ENCODE measurements around the gene FES. TPM values are rescaled to one million over a fixed set of nuclear protein-coding genes. Genes with fewer than 3 reads are reported as not detected.

Gene FES
- total and polyA plus RNA-seq, 2 of the 13 experiments (the other 11 are each of a cell fraction or from before 2014, with no cell fraction given) = 4.0 to 9.5 TPM

DNA sequence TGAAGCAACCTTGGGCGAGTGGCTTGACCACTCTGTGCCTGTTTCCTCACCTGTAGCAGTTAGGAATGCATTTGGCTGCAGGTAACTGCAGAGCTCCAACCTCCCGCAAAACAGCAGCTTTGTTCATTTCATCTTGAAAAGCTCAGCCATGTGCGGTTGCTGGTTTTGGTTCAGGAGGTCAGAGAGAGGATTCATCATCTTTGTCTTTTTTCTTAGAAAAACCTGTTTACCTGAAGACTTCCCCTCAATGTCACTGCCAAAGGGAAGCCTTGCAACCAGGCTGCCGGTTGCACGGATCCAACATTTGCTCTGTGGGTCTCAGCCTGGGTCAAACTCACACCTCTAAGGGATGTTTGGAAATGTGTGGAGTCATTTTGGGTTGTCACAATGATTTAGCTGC, 32.4 kb upstream of the FES start:
- intact Hi-C loops (cut with micrococcal nuclease; ENCODE audit: unreplicated experiment) = no loop called here
- no TSS peak for BruUV-seq (replicated peaks)
- H3K4me1 ChIP-seq (ENCODE audit: insufficient read depth, low read length) = peaks cover 23% of the 10 kb centered on the region
- H3K36me3 ChIP-seq (replicated peaks in 1 of 2; ENCODE audit: control insufficient read depth in 1 of 2, insufficient read depth in 2 of 2, low read length in 2 of 2) = no peaks in the 10 kb centered on the region
- peaks cover 2 to 16% of the 10 kb centered on the region in 2 experiments; a peak in 4 of 5 replicates for H3K27me3 ChIP-seq (ENCODE audit: control insufficient read depth in 1 of 2, insufficient read depth in 2 of 2, low read length in 2 of 2)
- H3K9me3 ChIP-seq (ENCODE audit: low read length) = no peaks in the 10 kb centered on the region
- H3K4me3 ChIP-seq (replicated peaks in 1 of 3; ENCODE audit: insufficient read depth in 1 of 3, low read depth in 2 of 3, low read length in 3 of 3) = no peak overlapping the region
- WGBS (ENCODE audit: low lambda C conversion rate) = 11% methylated on average over 5 of the region's 5 CpGs
- ATAC-seq (no peak), FAIRE-seq (no peak), DNase-seq (ENCODE audit: low spot score) (no peak)
- no peak overlapping the region for H3K27ac ChIP-seq (ENCODE audit: extremely low read length, insufficient read depth, low read length)
- no peak overlapping the region for H3K9ac ChIP-seq (ENCODE audit: insufficient read depth, low read depth, low read length)
- no peak overlapping the region for H3K4me2 ChIP-seq (ENCODE audit: low read depth, low read length)
- ChIA-PET CTCF (ENCODE audit: low intra/inter-chr PET ratio, low total read pairs) (no interaction called here), POLR2A (interaction anchor here (0.6 kb wide), 1 partner anchor 13 kb away, joined by 3 read pairs; no protein-coding TSS in a partner anchor)
- H4K20me1 ChIP-seq (ENCODE audit: insufficient read depth, low read length) = no peaks in the 10 kb centered on the region
- no peak overlapping the region for H2AFZ ChIP-seq (ENCODE audit: low read length)
- no peaks in the 10 kb centered on the region for H3K79me2 ChIP-seq (ENCODE audit: insufficient read depth, low read length)
- in situ Hi-C loops (cut with HindIII; ENCODE audit: extremely low pct_ligation_motif_present, low pct_unique_long_range_greater_than_20kb) = no loop called here
- TF ChIP-seq ATM (IDR thresholded peaks at IDR 0.05; ENCODE audit: borderline replicate concordance) (no peak), ZFP62 (CRISPR knock-in tag; IDR thresholded peaks at IDR 0.05) (no peak), NR1H2 (CRISPR knock-in tag; IDR thresholded peaks at IDR 0.05; ENCODE audit: borderline replicate concordance, low read depth) (no peak), ZNF224 (CRISPR knock-in tag; IDR thresholded peaks at IDR 0.05) (no peak), ZBTB3 (CRISPR knock-in tag; IDR thresholded peaks at IDR 0.05; ENCODE audit: borderline replicate concordance, low read depth) (no peak), SIX1 (CRISPR knock-in tag; IDR thresholded peaks at IDR 0.05; ENCODE audit: borderline replicate concordance) (no peak), ZNF460 (CRISPR knock-in tag; IDR thresholded peaks at IDR 0.05; ENCODE audit: borderline replicate concordance) (no peak), KDM5A (IDR thresholded peaks at IDR 0.05; ENCODE audit: borderline replicate concordance, low read length) (no peak)
- TF ChIP-seq, protein P1, sequence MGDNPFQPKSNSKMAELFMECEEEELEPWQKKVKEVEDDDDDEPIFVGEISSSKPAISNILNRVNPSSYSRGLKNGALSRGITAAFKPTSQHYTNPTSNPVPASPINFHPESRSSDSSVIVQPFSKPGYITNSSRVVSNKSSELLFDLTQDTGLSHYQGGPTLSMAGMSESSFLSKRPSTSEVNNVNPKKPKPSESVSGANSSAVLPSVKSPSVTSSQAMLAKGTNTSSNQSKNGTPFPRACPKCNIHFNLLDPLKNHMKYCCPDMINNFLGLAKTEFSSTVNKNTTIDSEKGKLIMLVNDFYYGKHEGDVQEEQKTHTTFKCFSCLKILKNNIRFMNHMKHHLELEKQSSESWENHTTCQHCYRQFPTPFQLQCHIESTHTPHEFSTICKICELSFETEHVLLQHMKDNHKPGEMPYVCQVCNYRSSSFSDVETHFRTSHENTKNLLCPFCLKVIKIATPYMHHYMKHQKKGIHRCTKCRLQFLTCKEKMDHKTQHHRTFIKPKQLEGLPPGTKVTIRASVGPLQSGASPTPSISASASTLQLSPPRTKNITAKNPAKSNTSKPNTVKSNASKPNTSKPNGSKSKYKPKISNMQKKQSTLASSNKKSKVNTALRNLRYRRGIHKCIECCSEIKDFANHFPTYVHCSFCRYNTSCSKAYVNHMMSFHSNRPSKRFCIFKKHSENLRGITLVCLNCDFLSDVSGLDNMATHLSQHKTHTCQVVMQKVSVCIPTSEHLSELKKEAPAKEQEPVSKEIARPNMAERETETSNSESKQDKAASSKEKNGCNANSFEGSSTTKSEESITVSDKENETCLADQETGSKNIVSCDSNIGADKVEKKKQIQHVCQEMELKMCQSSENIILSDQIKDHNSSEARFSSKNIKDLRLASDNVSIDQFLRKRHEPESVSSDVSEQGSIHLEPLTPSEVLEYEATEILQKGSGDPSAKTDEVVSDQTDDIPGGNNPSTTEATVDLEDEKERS (CRISPR knock-in tag; IDR thresholded peaks at IDR 0.05) = no peak
- TF ChIP-seq, protein P2, sequence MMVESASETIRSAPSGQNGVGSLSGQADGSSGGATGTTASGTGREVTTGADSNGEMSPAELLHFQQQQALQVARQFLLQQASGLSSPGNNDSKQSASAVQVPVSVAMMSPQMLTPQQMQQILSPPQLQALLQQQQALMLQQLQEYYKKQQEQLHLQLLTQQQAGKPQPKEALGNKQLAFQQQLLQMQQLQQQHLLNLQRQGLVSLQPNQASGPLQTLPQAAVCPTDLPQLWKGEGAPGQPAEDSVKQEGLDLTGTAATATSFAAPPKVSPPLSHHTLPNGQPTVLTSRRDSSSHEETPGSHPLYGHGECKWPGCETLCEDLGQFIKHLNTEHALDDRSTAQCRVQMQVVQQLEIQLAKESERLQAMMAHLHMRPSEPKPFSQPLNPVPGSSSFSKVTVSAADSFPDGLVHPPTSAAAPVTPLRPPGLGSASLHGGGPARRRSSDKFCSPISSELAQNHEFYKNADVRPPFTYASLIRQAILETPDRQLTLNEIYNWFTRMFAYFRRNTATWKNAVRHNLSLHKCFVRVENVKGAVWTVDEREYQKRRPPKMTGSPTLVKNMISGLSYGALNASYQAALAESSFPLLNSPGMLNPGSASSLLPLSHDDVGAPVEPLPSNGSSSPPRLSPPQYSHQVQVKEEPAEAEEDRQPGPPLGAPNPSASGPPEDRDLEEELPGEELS (CRISPR knock-in tag; IDR thresholded peaks at IDR 0.05) = no peak
- TF ChIP-seq, protein P3, sequence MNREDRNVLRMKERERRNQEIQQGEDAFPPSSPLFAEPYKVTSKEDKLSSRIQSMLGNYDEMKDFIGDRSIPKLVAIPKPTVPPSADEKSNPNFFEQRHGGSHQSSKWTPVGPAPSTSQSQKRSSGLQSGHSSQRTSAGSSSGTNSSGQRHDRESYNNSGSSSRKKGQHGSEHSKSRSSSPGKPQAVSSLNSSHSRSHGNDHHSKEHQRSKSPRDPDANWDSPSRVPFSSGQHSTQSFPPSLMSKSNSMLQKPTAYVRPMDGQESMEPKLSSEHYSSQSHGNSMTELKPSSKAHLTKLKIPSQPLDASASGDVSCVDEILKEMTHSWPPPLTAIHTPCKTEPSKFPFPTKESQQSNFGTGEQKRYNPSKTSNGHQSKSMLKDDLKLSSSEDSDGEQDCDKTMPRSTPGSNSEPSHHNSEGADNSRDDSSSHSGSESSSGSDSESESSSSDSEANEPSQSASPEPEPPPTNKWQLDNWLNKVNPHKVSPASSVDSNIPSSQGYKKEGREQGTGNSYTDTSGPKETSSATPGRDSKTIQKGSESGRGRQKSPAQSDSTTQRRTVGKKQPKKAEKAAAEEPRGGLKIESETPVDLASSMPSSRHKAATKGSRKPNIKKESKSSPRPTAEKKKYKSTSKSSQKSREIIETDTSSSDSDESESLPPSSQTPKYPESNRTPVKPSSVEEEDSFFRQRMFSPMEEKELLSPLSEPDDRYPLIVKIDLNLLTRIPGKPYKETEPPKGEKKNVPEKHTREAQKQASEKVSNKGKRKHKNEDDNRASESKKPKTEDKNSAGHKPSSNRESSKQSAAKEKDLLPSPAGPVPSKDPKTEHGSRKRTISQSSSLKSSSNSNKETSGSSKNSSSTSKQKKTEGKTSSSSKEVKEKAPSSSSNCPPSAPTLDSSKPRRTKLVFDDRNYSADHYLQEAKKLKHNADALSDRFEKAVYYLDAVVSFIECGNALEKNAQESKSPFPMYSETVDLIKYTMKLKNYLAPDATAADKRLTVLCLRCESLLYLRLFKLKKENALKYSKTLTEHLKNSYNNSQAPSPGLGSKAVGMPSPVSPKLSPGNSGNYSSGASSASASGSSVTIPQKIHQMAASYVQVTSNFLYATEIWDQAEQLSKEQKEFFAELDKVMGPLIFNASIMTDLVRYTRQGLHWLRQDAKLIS (CRISPR knock-in tag; IDR thresholded peaks at IDR 0.05) = no peak
- TF ChIP-seq, protein P4, sequence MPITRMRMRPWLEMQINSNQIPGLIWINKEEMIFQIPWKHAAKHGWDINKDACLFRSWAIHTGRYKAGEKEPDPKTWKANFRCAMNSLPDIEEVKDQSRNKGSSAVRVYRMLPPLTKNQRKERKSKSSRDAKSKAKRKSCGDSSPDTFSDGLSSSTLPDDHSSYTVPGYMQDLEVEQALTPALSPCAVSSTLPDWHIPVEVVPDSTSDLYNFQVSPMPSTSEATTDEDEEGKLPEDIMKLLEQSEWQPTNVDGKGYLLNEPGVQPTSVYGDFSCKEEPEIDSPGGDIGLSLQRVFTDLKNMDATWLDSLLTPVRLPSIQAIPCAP (CRISPR knock-in tag; IDR thresholded peaks at IDR 0.05; ENCODE audit: low read depth) = no peak
- TF ChIP-seq, protein P5, sequence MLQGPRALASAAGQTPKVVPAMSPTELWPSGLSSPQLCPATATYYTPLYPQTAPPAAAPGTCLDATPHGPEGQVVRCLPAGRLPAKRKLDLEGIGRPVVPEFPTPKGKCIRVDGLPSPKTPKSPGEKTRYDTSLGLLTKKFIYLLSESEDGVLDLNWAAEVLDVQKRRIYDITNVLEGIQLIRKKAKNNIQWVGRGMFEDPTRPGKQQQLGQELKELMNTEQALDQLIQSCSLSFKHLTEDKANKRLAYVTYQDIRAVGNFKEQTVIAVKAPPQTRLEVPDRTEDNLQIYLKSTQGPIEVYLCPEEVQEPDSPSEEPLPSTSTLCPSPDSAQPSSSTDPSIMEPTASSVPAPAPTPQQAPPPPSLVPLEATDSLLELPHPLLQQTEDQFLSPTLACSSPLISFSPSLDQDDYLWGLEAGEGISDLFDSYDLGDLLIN (CRISPR knock-in tag; IDR thresholded peaks at IDR 0.05; ENCODE audit: borderline replicate concordance) = no peak

Measured in HepG2 (cell line).